GM18498 (cell line): ENCODE results near the gene FN3KRP.
"Not testable (repeated sequence)": the region's sequence is repeated elsewhere in the genome, so short reads cannot be mapped to it uniquely, and the experiment has no call there.

Experiments used
- ATAC-seq: cut with Tn5 transposase; IDR thresholded peaks from one replicate; pipeline ENCODE4 v1.9.1; 2021; ENCODE audit warnings: mild to moderate bottlenecking, moderate library complexity; ENCODE audit not compliant: unreplicated experiment

FN3KRP gene

DNA sequence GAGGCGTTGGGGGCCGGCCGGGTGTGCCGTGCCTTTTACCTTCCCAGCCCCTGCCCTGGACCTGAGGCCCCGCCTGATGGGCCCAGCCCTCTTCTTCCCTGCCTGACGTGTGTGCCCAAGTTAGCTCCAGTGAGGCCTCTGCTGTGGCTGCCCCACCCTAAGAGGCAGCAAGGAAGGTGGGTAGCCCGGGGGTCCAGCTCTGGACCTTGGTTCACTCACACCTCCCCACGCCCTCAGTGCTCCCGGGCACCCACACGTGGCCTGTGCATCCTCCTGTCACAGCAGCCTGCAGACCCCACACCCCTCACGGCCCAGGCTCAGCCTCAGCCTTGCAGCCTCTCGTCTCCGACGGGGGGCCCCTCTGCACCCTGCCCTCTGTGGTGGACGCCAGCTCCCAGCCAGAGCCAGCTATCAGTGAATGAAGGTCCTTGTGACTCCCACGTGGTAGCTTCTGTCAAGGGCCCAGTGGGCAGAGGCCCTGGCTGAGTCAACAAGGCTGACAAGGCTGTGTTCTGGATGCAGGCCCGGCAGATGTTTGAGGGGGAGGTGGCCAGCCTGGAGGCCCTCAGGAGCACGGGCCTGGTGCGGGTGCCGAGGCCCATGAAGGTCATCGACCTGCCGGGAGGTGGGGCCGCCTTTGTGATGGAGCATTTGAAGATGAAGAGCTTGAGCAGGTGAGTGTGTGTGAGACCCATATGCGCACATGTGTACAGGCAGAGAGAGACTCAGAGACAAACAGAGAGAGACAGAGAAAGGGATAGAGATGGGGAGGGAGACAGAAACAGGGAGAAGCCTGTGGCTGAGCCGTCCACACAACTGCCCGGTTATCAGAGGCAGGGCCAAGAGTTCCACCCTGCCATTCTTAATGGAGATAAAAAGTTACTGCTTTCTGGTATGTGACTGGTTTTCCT lies 21.7 kb downstream of the FN3KRP start:
- no peak for ATAC-seq

DNA sequence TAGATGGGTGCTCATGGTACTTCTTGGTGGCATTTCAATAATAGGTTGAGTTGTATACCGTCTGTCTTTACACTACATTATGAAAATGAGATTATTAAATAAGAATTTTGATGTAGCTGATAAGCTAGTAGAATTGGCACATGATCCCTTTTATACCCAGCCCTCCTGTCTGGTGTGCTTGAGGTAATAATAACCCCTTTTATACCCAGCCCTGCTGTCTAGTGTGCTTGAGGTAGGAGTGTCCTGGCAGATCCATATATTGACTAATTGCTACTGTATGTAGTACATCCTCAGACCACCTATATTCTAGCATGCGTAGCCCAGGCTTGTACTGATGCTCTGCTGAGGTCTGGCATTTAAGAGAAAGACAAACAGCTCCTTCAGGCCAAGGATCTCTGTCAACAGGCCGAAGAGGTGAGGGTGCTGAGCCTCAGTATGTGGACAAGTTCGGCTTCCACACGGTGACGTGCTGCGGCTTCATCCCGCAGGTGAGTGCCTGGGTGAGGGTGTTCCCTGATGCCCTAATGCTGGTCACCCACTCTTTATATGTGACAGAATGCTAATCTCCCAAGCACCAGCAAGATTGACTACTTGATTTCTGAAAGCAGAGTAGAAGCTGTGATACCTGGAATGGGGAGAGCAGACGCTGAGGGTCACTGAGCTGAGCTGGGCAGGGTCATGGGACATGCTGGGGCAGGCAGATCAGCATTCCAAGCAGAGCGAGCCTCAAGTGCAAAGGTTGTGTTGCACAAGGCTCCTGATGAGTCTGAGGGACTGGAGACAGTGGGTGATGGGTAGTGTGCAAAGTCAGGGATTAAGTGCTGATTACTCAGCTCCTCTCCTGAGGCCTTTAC lies 24.6 kb downstream of the FN3KRP start:
- no peak for ATAC-seq

- no peak for ATAC-seq
Observed at GRCh38 chr17:82743344-82744219, 27.1 kb downstream of the FN3KRP start.

DNA sequence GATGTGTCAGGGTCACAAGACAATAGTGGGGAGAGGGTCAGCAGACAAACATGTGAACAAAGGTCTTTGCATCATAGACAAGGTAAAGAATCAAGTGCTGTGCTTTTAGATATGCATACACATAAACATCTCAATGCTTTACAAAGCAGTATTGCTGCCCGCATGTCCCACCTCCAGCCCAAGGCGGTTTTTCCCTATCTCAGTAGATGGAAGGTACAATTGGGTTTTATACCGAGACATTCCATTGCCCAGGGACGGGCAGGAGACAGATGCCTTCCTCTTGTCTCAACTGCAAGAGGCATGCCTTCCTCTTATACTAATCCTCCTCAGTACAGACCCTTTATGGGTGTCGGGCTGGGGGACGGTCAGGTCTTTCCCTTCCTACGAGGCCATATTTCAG lies 28.2 kb downstream of the FN3KRP start:
- not testable (repeated sequence) for ATAC-seq

DNA sequence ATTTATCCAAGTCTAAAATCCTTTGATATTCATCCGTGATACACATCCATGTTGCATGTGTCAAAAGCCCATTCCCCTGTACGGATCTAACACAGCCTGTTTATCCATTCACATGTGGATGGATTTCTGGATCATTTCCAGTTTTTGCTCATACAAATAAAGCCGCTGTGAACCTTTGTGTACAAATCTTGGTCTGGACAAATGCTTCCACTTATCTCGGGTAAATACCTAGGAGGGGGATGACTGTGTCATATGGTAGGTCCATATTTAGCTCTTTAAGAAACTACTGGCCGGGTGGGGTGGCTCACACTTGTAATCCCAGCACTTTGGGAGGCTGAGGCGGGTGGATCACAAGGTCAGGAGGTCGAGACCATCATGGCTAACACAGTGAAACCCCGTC lies 29.0 kb downstream of the FN3KRP start:
- no peak for ATAC-seq

DNA sequence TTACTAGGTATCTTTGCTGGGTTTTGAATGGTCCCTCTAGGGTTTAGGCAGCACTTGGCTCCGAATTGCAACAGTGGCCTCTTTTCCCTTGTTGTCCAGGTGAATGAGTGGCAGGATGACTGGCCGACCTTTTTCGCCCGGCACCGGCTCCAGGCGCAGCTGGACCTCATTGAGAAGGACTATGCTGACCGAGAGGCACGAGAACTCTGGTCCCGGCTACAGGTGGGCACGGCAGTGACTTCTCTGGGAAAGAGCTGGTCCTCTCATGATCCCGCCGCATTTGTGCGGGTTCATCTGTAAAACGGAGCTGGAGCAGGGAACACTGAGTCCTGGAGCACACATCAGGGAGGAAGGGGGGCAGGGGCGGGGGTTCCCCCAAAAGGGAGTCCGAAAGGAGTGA lies 32.2 kb downstream of the FN3KRP start:
- no peak for ATAC-seq

DNA sequence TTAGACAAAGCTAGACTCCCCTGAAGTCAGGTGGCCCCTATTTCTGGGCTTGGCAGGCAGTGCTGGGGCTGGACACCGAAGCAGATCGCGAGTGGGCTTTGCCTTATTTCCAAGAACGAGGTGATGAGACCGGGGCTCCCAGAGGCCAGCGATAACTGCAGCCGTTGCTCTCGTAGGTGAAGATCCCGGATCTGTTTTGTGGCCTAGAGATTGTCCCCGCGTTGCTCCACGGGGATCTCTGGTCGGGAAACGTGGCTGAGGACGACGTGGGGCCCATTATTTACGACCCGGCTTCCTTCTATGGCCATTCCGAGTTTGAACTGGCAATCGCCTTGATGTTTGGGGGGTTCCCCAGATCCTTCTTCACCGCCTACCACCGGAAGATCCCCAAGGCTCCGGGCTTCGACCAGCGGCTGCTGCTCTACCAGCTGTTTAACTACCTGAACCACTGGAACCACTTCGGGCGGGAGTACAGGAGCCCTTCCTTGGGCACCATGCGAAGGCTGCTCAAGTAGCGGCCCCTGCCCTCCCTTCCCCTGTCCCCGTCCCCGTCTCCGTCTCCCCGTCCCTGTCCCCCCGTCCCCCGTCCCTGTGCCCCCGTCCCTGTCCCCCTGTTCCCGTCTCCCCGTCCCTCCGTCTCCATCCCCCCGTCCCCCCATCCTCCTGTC lies 33.9 kb downstream of the FN3KRP start:
- ATAC-seq: no peak

DNA sequence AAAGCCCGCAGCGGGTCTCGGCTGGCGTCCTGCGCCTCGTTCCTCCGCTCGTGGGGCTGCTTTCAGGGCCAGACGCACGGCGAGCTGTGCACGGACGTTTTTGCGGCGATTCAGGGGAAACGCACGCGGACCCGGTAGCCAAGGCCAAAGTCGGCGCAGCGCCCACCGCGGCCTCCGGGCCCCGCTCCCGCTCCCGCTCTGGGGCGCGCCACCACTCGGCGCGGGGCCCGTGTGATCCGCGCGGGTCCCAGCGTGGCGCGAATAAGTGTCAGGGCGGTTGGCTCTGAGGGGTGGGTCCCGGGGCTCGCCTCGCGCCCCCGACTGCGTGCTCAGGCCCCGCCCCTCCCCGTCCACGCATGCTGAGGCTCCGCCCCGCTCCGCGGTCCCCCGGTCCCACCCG lies 34.7 kb downstream of the FN3KRP start:
- peak; percentile 34 for ATAC-seq

GRCh38 chr17:82751571-82752370 lies 35.3 kb downstream of the FN3KRP start, which contains the start of gene TBCD:
TBCD (plus strand) TSS chr17:82752065; CDS start chr17:82752194, 129 bp downstream.
- ATAC-seq: peak; percentile 77

DNA sequence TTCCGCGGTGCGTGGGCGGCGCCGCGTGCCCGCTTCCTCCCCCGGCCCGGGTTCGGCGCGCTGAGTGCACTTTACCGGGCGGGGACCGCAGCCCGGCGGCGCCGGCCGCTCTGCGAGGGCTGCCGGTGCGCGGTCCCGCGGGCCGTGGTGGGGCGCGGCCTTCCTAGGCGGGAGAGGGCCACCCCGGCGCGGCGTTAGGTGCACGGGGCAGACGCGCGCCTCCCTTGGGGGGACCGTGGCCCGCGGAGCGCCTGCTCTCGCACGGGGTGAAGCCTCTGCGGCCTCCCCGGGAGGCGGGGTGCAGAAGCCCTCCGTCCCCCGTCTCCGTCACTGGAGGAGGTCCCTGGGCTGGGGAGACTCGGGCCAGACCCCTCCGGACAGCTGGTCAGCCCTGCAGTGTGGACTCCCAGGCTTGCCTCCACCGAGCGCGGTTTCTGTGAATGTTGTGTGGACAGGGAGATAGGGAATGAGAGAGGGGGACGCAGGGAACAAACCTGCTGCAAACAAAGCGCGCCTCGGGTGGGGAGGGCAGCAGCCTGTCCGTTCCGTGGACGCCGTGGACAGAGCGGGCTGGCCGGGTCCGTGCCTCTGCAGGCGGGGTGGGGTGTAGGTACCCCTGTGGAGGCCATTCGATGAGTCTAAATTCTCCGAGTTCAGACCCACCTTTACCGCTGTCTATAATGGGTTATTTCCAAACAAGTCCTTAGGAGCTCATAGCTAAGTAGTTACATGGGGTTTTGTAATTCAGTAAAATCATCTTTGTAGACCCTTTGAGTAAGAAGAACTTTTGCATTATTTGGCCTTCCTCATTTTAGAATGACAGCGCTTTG lies 36.1 kb downstream of the FN3KRP start:
- peak; percentile 34 for ATAC-seq

DNA sequence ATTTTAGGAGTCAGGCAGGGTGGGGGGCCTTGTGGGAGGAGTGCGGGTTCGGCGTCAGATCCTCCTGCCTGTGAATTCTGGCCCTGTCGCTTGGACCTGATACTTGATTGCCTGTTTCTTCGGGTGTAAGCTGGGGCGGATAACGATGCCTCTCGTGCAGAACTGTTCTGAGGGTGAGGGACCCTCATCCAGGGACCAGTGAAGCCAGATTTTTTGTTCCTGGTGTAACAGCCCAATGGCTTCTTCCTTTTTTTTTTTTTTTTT lies 36.6 kb downstream of the FN3KRP start:
- ATAC-seq: no peak

DNA sequence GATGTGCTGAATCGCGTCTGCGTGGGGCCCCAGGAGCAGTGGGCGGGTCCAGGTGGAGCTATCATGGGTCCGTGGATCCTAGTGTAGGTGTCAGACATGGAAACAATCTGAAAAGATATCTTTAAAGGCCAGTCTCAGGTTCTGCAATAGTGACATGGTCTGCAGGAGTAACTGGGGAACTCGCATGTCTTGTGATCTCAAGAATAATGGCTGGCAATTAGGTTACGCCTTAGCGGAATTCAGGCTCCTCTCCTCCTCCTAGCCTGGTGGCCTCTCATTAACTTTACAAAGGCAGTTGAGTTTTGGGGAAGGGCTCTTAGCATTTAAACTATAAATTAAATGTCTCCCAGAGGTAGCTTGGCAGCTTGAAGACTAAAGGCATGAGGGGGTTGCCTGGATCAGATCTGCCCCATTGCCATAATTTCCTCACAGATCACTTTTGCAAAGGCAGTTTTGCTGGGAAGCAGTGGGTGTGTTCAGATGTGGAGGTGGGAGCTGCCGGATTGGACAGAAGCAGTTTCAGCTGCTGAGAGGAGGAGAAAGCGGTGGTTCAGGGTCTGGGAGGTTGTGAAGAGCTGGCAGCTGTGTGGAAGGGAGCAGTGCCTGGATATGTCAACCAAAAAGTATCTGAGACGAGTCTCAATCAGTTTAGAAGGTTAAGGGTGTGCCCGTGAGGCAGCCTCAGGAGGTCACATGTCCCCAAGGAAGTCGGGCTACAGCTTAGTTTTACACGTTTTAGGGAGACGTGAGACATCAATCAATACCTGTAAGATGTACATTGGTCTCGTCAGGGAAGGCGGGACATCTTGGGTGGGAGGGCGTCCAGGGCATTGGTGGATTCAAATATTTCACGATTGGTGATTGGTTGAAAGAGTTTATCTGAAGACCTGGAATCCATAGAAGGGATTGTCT lies 38.0 kb downstream of the FN3KRP start:
- ATAC-seq: no peak

GRCh38 chr17:82756166-82756565 lies 39.7 kb downstream of the FN3KRP start:
- no peak for ATAC-seq

GRCh38 chr17:82765371-82765770 lies 48.9 kb downstream of the FN3KRP start:
- no peak for ATAC-seq

GRCh38 chr17:82767041-82767754 lies 50.7 kb downstream of the FN3KRP start:
- no peak for ATAC-seq

- ATAC-seq: no peak
Observed at GRCh38 chr17:82769041-82769440, 52.5 kb downstream of the FN3KRP start.

- ATAC-seq: no peak
Observed at GRCh38 chr17:82772026-82772425, 55.5 kb downstream of the FN3KRP start.
